GM12874 (cell line): ENCODE data around the gene EDA.

Experiments
- CTCF ChIP-seq: IDR thresholded peaks from 2 replicates; pipeline ENCODE4 v1.5.1; 2011; ENCODE audit warnings: low read depth, mild to moderate bottlenecking, control low read depth, low read length, moderate library complexity; ENCODE audit not compliant: insufficient read depth

EDA gene

DNA sequence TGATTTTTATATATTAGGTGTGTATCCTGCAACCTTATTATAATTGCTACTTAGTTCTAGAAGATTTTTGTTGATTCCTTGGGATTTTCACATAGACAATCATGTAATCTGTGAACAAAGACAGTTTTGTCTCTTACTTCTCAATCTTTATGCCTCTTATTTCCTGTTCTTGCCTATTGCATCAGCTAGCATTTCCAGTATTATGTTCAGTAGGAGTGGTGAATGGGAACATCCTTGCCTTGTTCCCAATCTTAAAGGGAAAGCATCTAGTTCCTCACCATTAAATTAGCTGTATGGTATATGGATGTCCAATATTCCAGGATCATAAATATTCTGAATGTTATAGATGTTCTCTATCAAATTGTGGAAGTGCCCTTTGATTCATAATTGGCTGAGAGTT lies 392.0 kb downstream of the EDA start:
- TF ChIP-seq CTCF, result no peak

DNA sequence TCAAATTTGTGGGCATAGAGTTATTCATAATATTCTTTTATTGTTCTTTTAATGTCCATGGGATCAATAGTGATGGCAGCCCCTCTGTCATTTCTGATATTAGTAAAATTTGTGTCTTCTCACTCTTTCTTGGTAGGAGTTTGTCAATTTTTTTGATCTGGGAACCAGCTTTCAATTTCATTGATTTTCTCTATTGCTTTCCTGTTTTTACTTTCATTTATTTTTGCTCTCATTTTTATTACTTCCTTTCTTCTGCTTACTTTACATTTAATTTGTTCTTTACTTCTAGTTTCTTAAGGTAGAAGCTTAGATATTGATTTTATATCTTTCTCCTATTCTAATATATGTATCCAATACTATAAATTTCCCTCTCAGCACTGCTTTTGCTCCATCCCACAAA lies 393.1 kb downstream of the EDA start:
- TF ChIP-seq CTCF, result no peak

GRCh38 chrX:70009970-70010369 lies 394.1 kb downstream of the EDA start:
- TF ChIP-seq CTCF, result no peak

DNA sequence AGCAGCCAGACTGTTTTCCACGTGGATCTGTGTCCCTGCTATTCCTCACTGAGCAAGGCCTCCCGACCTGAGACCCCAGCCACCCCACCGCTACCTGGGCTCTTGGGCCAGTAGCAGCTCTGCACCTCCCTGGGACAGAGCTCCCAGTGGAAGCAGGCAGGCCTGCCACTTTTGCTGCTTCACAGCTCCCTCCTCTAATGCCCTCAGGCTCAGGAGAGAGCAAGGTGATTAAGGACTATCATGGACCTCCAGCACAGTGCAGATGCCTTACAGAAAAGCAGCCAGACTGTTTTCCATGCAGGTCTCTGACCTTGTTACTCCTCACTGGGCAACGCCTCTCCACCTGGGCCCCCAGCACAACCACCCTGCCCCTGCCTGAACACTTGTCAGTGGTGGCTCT lies 396.8 kb downstream of the EDA start:
- TF ChIP-seq CTCF, result no peak

GRCh38 chrX:70013466-70014381 lies 397.8 kb downstream of the EDA start:
- no peak for TF ChIP-seq CTCF

- no peak for TF ChIP-seq CTCF
Measured at GRCh38 chrX:70016513-70016912, 400.6 kb downstream of the EDA start.

DNA sequence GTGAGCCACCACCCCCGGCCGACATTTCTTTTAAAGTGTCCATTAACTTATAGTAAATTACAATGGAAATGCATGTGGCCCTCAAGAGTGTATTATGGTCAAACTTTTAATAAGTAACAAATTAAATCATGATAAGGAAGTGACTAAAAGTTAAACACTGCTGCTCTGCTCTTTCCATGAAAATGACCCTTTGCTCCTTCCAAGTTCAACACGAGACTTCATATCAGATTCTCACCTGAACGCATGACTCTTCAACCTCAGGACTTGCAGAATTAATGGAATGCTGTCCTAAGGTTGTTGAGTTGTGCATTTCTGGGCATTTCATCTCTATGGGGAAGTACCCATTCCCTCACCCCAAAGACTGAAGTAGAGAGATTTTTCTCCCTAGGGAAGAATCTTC lies 406.7 kb downstream of the EDA start:
- no peak for TF ChIP-seq CTCF
